Transverse colon (tissue), 4 donors: ENCODE results near the gene CENPQ. TPM values are rescaled to one million over a fixed set of nuclear protein-coding genes. Genes with fewer than 3 reads are reported as not detected.
"Not testable (repeated sequence)": the region's sequence is repeated elsewhere in the genome, so short reads cannot be mapped to it uniquely, and the experiment has no call there.

Experiments used
- DNase-seq: peaks from one replicate; pipeline ENCODE4 v3.0.0-alpha.2; 2019
- H3K27ac ChIP-seq, 4 donors: fragments of 200-600 bp; sonication (generic); 2 replicates each; pipeline ENCODE4 v1.5.1; 2016 to 2018; ENCODE audit warnings: inconsistent platforms in 4 of 4
- H3K27me3 ChIP-seq: fragments of 200-600 bp; sonication (generic); 2 replicates; pipeline ENCODE4 v1.5.1; 2017; ENCODE audit warnings: inconsistent platforms
- H3K36me3 ChIP-seq, 4 donors: fragments of 200-600 bp; sonication (generic); 2 replicates each; pipeline ENCODE4 v1.5.1; 2017 to 2019; ENCODE audit warnings: inconsistent platforms in 4 of 4
- H3K4me1 ChIP-seq, 4 donors: fragments of 200-600 bp; sonication (generic); 2 replicates each; pipeline ENCODE4 v1.5.1; 2017 to 2020; ENCODE audit warnings: inconsistent platforms in 4 of 4
- H3K4me3 ChIP-seq, 4 donors: fragments of 200-600 bp; sonication (generic); 1 replicate in 1 of 4; 2 replicates in 3 of 4; pipeline versions ENCODE4 v1.5.1 to v1.6.1; 2017 to 2019; ENCODE audit warnings: inconsistent platforms in 4 of 4
- H3K9me3 ChIP-seq, 2 donors: fragments of 200-600 bp; sonication (generic); 2 replicates each; pipeline ENCODE4 v1.5.1; 2017 to 2019; ENCODE audit warnings: inconsistent platforms in 2 of 2
- CTCF ChIP-seq, 5 experiments: fragments of 200-600 bp in 3 of 5; fragments of 450-650 bp in 2 of 5; sonication (generic) in 3 of 5; IDR thresholded peaks; 1 replicate in 2 of 5; 2 replicates in 3 of 5; pipeline ENCODE4 v1.5.1; 2016 to 2017; ENCODE audit warnings: antibody characterized with exemption in 5 of 5, inconsistent platforms in 3 of 5, mild to moderate bottlenecking in 2 of 5, moderate library complexity in 1 of 5
- EP300 ChIP-seq: sonication (generic); formaldehyde crosslinking; IDR thresholded peaks from one replicate; pipeline ENCODE4 v1.6.1; 2017; ENCODE audit warnings: antibody characterized with exemption, low read depth
- POLR2A ChIP-seq: fragments of 450-650 bp; IDR thresholded peaks from one replicate; pipeline ENCODE4 v1.6.1; 2016; ENCODE audit warnings: antibody characterized with exemption, mild to moderate bottlenecking, moderate library complexity
- POLR2AphosphoS5 ChIP-seq, 3 donors: sonication (generic); formaldehyde crosslinking; IDR thresholded peaks; one replicate each; pipeline ENCODE4 v1.6.1; 2016; ENCODE audit warnings: antibody characterized with exemption in 3 of 3
- WGBS, 2 donors: methylation state at CpG; one replicate each; pipeline ENCODE4 v1.1.5; 2018; ENCODE audit warnings: low coverage in 1 of 2; 5-methylcytosine and 5-hydroxymethylcytosine counted together
- in situ Hi-C, 4 donors: fragments of 200-750 bp; cut with MboI; loops; one replicate each; pipeline versions ENCODE4 v1.15.0 to v1.15.1; 2017; ENCODE audit warnings: low sequenced_read_pairs in 3 of 4, low pct_ligation_motif_present in 1 of 4, low pct_unique_long_range_greater_than_20kb in 1 of 4
- intact Hi-C: fragments of 100-400 bp; cut with DNase I; formaldehyde crosslinking; loops from one replicate; pipeline ENCODE4 v1.15.1; 2023; ENCODE audit warnings: low total_unique reads
- total RNA-seq, 4 donors: library from RNA; depleted of rRNA; stranded (reverse); fragments of >200 nt; gene quantifications; one replicate each; pipeline ENCODE4 v1.1.0, GENCODE V29; 2016

The CENPQ gene
- total RNA-seq, 4 donors from 2014 or later: 1.7 to 3.0 (median 2.9) TPM; not detected in 1

DNA sequence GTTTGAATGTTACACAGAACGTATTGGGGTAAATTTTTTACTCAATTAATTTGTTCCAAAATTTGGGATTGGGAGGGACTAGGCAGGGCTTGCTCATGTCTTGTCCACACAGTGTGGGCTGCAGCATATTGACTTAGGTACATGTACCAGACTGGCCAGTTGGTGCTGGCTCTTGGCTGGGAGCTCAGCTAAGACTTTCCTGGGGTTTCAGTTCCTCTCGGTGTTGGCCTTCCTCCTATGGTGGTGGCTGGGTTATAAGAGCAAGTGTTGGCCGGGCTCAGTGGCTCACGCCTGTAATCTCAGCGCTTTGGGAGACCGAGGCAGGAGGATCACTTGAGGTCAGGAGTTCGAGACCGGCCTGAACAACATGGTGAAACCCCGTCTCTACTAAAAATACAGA, 4.9 kb downstream of the CENPQ start:
- Histone ChIP-seq H3K4me3 (no peak overlapping the region), H3K4me1 (peaks cover 5 to 11% (median 7%) of the 10 kb centered on the region in 4 donors), H3K27ac (no peak overlapping the region), H3K9me3 (no peaks in the 10 kb centered on the region), H3K36me3 (peaks cover 0 to 13% (median 0%) of the 10 kb centered on the region in 4 donors), H3K27me3 (no peaks in the 10 kb centered on the region)
- in situ Hi-C loops (no loop called here), intact Hi-C loops (no loop called here)
- WGBS, 2 donors: 85 to 98% methylated on average over 1 to 9 of the region's 9 CpGs
- no peak for DNase-seq
- no peak for TF ChIP-seq CTCF (IDR thresholded peaks at IDR 0.05)
- no peak for TF ChIP-seq POLR2A
- no peak for TF ChIP-seq POLR2AphosphoS5 (IDR thresholded peaks at IDR 0.05)
- TF ChIP-seq EP300: no peak

DNA sequence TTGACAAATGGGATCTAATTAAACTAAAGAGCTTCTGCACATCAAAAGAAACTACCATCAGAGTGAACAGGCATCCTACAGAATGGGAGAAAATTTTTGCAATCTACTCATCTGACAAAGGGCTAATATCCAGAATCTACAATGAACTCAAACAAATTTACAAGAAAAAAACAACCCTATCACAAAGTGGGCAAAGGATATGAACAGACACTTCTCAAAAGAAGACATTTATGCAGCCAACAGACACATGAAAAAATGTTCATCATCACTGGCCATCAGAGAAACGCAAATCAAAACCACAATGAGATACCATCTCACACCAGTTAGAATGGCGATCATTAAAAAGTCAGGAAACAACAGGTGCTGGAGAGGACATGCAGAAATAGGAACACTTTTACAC, 13.4 kb downstream of the CENPQ start:
- H3K27me3 ChIP-seq, H3K4me1 ChIP-seq, H3K9me3 ChIP-seq, DNase-seq, in situ Hi-C loops, H3K27ac ChIP-seq, intact Hi-C loops, H3K4me3 ChIP-seq: not testable (repeated sequence)
- 100% methylated on average over 2 of the region's 2 CpGs; no CpG with 5 or more reads in 1 of the 2 donors for WGBS, 2 donors
- peaks cover 0 to 21% (median 0%) of the 10 kb centered on the region in 4 donors for H3K36me3 ChIP-seq

DNA sequence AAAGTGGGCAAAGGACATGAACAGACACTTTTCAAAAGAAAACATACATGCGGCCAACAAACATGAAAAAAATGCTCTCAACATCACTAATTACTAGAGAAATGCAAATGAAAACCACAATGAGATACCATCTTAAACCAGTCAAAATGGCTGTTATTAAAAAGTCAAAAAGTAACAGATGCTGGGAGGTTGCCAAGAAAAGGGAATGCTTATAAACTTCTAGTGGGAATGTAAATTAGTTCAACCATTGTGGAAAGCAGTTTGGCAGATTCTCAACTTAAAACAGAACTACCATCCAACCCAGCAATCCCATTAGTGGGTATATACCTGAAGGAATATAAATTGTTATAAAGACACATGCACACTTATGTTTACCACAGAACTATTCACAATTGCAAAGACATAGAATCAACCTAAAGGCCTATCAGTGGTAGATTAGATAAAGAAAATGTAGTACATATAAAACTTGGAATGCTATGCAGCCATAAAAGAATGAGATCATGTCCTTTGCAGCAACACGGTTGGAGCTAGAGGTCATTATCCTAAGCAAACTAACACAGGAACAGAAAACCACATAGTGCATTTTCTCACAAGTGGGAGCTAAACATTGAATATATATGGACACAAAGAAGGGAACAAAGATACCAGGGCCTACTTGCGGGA, 16.3 kb downstream of the CENPQ start:
- H3K36me3 ChIP-seq: no peaks in the 10 kb centered on the region
- in situ Hi-C loops (no loop called here), intact Hi-C loops (no loop called here)
- no peaks in the 10 kb centered on the region for H3K9me3 ChIP-seq
- no peaks in the 10 kb centered on the region for H3K27me3 ChIP-seq
- peaks cover 0 to 8% (median 4%) of the 10 kb centered on the region in 4 donors for H3K4me1 ChIP-seq
- no peak for DNase-seq
- no peak overlapping the region for H3K4me3 ChIP-seq
- no peak for TF ChIP-seq POLR2A
- TF ChIP-seq CTCF (IDR thresholded peaks at IDR 0.05): no peak
- TF ChIP-seq EP300: no peak
- no peak for TF ChIP-seq POLR2AphosphoS5 (IDR thresholded peaks at IDR 0.05)
- H3K27ac ChIP-seq: peak overlapping the region; percentile 20 to 55 (median 36)
- 50 to 59% methylated on average over 3 of the region's 3 CpGs for WGBS, 2 donors

GRCh38 chr6:49481846-49482245, 18.7 kb downstream of the CENPQ start:
- H3K36me3 ChIP-seq, H3K4me3 ChIP-seq, H3K9me3 ChIP-seq, intact Hi-C loops, H3K27me3 ChIP-seq, H3K27ac ChIP-seq, in situ Hi-C loops, H3K4me1 ChIP-seq, DNase-seq: not testable (repeated sequence)
- 100% methylated on average over 3 of the region's 22 CpGs; no CpG with 5 or more reads in 1 of the 2 donors for WGBS, 2 donors

- H3K9me3 ChIP-seq, H3K27me3 ChIP-seq, DNase-seq, H3K27ac ChIP-seq, intact Hi-C loops, H3K36me3 ChIP-seq, H3K4me3 ChIP-seq, in situ Hi-C loops, H3K4me1 ChIP-seq: not testable (repeated sequence)
- WGBS, 2 donors: 95% methylated on average over 4 of the region's 14 CpGs; no CpG with 5 or more reads in 1 of the 2 donors
These were observed 20.2 kb downstream of the CENPQ start for GRCh38 chr6:49483380-49483779.

DNA sequence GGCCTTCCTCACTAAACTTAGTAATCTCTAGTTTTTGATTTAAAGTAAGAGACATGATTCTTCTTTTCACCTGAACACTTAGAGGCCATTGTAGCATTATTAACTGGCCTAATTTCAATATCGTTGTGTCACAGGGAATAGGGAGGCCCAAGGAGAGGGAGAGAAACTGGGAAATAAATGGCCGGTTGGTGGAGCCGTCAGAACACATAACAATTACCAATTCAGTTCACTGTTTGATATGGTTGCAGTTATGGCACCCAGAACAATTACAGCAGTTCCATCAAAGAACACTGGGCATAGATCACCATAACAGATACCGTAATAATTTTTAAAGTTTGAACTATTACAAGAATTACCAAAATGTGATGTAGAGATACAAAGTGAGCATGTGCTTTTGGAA, 27.5 kb downstream of the CENPQ start:
- Histone ChIP-seq H3K36me3 (peaks cover 0 to 25% (median 5%) of the 10 kb centered on the region in 4 donors), H3K27me3 (no peaks in the 10 kb centered on the region), H3K4me1 (no peaks in the 10 kb centered on the region), H3K27ac (no peak overlapping the region), H3K9me3 (no peaks in the 10 kb centered on the region), H3K4me3 (no peak overlapping the region)
- DNase-seq: no peak
- in situ Hi-C loops (no loop called here), intact Hi-C loops (no loop called here)
- 94 to 100% methylated on average over 4 of the region's 4 CpGs for WGBS, 2 donors
- TF ChIP-seq POLR2A: no peak
